Astrocyte (in vitro differentiated cells and primary cell): ENCODE results near the gene LIMA1.
"Not testable (repeated sequence)": the region's sequence is repeated elsewhere in the genome, so short reads cannot be mapped to it uniquely, and the experiment has no call there.

Source experiments
- EZH2 ChIP-seq: IDR thresholded peaks from 2 replicates; pipeline ENCODE4 v1.6.1; 2012; ENCODE audit warnings: mild to moderate bottlenecking, low read length, inconsistent platforms; ENCODE audit not compliant: insufficient read depth
- TF ChIP-seq, protein P1 (sequence below): IDR thresholded peaks from 2 replicates; pipeline ENCODE4 v1.5.1; 2011; ENCODE audit warnings: low read depth, mild to moderate bottlenecking, inconsistent platforms, low read length, moderate library complexity; ENCODE audit not compliant: insufficient read depth

GRCh38 chr12:50247665-50248064 lies 35.7 kb downstream of the LIMA1 start:
- TF ChIP-seq, protein P1, sequence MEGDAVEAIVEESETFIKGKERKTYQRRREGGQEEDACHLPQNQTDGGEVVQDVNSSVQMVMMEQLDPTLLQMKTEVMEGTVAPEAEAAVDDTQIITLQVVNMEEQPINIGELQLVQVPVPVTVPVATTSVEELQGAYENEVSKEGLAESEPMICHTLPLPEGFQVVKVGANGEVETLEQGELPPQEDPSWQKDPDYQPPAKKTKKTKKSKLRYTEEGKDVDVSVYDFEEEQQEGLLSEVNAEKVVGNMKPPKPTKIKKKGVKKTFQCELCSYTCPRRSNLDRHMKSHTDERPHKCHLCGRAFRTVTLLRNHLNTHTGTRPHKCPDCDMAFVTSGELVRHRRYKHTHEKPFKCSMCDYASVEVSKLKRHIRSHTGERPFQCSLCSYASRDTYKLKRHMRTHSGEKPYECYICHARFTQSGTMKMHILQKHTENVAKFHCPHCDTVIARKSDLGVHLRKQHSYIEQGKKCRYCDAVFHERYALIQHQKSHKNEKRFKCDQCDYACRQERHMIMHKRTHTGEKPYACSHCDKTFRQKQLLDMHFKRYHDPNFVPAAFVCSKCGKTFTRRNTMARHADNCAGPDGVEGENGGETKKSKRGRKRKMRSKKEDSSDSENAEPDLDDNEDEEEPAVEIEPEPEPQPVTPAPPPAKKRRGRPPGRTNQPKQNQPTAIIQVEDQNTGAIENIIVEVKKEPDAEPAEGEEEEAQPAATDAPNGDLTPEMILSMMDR, result not testable (repeated sequence)
- TF ChIP-seq EZH2, result not testable (repeated sequence)
